DOHH2 (cell line): Measurements from ENCODE around the gene CKMT2.

ENCODE experiments used
- CTCF ChIP-seq: fragments of 200-600 bp; sonication (generic); IDR thresholded peaks from one replicate; pipeline ENCODE4 v1.5.1; 2014; ENCODE audit warnings: antibody characterized with exemption, mild to moderate bottlenecking, low read depth, low read length; ENCODE audit not compliant: poor library complexity, severe bottlenecking
- EZH2phosphoT487 ChIP-seq: fragments of 200-600 bp; sonication (generic); IDR thresholded peaks from 2 replicates; pipeline ENCODE4 v1.6.1; 2017; ENCODE audit warnings: borderline replicate concordance, mild to moderate bottlenecking, antibody characterized with exemption, low read length, moderate library complexity, mixed read lengths

- no peak for TF ChIP-seq CTCF
- TF ChIP-seq EZH2phosphoT487, result no peak
These were observed 16.9 kb downstream of the CKMT2 start for GRCh38 chr5:81250004-81250403.
